NCI-H1436 treated with DMSO at 0.1 percent for 48 hours (cell line): ENCODE data around the gene TAOK3.
"Not testable (repeated sequence)": the region's sequence is repeated elsewhere in the genome, so short reads cannot be mapped to it uniquely, and the experiment has no call there.

Experiments
- DNase-seq: peaks from one replicate; lab custom pipeline; 2025; lab: John Stamatoyannopoulos, UW

The TAOK3 gene

DNA sequence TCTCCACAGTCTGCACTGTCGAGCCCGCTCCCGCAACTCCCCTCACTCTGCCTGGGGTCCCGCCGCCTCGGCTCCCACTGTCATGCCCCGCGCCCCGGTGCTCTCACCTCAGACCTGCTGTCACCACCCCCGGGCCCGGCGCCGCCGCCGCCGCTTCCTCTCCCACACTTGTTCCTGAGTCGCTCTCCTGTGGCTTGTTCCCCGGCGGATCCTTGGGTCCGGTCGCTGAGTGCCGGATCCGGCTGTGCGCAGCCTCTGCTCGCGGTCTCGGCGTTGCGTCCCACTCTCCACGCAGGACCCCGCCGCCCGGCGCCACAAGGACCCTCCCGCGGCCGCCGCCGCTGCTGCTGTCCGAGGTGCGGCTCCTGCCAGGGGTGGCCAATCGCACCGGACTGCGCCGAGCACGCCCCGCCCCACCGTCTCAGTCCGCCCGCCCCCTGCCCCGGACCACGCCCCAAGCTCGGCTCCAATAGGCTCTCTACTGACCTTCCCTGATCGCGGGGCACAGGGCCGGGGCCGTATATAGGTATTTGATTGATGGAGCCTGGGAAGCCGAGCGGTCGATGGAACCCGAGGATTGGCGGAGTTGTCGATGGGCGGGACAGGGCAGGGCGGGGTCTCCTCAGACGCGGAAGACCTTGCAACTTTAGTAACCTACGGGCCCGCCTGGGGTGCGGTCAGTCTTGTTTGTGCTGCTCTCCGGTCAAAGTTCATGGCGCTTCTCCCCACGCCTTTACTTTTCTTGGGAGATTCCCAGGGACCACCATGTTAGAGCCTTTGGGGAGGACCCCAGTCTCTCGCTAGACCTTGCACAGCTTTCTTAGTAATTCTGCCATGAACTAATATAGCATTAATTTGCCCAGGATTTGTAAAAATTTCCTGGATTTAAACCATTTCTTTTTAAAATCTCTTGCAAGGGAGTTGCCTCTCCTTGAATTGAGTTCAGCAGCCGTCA, at the start of gene TAOK3:
Gene TAOK3, minus strand, starts transcription at position 367 of the 955 bp plus-strand sequence. CDS start 117,340 bp downstream, outside the sequence.
- peak; percentile 92 for DNase-seq

DNA sequence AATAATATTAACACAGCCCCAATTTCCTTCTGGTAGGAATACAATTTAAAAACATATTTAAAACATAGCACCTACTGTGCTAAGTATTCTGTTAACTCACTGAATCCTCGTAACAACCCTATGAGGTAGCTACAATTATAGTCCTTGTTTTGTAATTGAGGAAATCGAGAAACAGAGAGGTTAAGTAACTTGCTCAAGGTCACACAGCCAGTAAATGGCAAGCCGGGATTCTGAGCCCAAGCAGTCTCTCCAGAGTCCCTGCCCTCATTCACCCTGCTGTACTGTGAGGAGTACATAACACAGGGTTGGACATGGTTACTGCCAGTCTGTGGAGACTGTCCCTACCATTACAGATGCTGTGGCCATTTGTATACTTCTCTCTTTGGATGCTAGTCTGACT, 48.0 kb upstream of the TAOK3 start:
- DNase-seq, result no peak

DNA sequence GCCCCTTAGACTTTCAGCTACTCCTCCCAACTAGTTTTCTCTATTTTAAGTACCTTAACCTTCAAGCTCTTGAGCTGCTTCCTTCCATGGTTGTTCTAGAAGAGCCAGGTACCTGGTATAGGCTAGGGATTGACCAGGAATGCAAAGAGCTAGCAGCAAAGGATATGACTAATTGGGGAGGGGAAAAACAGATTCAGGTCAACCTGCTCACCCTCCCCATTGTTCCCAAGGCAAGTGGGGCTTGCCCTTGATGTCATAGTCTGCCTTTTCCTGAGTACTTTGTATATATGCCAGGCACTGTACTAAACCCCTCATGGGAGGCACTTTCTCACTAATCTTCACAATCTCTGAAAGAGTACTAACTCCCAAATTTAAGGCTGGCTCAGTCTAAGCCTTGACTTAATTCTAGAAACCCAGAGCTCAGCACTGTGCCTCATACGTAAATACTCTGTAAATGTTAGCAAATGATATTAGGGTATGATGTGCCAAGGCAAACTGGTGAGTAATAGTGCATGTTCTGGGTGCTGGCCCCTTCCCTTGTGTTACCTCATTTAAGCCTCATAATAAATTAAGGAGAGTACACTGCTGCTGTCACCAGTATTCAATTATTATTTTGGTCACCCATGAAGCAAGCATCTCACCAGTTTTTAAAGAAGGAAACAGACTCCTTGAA, 45.8 kb upstream of the TAOK3 start:
- DNase-seq, result no peak

DNA sequence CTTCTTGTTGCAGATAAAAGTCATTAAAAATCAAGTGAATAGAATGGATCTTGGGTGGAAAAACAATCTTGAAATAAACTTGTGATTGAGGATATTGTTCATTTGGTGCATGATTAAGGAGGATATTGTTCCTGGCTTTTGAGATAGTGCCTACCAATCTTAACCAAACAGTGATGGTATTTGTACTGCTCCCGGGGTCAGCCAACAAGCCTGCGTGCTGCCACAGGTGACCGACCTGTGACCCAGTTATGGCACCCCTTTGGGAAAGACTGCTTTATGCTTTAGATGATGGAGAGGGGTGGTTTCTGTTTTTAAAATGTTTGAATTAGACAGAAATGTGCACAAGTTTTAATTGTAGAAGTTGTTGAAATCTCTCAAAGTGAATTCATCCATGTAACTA, 45.2 kb upstream of the TAOK3 start:
- no peak for DNase-seq

DNA sequence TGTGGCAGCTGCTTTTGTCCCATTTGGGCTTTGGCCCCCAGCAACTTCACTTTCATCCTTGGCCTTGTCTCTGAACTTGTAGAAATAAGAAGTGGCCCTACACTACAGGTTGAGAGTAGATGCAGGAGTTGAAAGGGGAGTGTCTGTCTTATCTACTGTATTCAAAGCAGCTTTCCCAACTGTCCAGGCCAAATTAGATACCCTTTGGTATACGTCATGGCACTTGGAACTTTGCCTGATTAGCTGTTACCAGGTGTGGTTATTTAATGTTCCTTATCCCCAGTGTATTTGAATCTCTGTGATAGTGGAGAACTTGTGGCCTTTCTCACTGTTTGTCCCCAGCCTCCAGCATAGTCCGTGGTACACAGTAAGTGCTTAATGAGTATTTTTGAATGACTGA, 37.1 kb upstream of the TAOK3 start:
- no peak for DNase-seq

DNA sequence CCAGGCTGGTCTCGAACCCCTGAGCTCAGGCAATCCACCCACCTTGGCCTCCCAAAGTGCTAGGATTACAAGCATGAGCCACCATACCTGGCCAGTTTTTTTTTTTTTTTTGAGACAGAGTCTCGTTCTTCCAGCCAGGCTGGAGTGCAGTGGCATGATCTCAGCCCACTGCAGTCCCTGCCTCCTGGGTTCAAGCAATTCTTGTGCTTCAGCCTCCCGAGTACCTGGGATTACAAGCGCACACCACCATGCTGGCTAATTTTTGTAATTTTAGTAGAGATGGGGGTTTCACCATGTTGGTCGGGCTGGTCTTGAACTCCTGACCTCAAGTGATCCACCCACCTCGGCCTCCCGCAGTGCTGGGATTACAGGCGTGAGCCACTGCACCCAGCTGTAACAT, 35.5 kb upstream of the TAOK3 start:
- not testable (repeated sequence) for DNase-seq

DNA sequence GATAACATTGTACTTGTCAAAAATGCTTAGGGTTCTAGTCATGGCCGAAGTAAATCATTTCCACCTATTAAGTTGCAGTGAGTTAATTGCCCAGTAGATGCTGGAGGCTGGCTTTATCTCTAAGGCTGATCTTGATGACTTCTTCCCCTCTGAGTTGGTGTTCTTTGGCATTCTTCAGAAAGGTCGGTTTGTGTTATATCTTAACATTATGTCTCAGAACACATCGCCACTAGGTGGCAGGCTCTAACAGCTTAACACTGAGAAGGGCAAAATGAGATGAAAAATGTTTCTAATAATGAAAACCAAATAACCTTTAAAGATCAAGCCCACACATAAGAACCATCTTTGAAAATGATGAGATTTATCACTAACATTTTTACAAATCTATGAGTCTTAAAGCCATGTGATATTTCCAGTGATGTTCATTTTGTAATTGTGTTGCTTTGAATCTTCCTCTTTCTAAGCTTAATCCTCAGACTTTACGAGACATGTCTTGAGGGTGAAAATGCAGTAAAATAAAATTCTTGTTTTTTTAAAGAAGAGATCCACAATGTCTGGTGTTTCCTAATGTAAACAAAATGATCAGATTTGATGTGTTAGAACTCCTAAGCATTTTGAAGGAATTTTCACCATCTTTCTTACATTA, 32.3 kb upstream of the TAOK3 start:
- no peak for DNase-seq

DNA sequence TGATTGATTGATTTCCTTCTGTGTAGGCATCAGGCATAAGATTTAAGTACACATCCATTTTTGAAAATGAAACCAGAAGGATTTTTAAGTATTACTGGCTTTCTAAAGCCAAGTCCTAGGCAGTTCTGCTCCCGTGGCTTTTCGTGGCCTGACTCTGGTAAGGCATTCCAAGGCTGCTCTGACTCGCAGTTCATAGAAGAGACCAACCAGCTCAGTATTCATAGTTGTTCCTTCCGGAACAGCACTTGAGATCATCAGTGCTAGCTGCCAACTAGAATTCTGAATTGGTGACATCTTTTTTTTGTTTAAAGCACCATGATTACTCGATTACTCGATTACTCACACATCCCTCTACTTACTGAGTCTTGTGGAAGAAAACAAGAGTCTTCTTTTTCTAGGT, 29.5 kb upstream of the TAOK3 start:
- no peak for DNase-seq

DNA sequence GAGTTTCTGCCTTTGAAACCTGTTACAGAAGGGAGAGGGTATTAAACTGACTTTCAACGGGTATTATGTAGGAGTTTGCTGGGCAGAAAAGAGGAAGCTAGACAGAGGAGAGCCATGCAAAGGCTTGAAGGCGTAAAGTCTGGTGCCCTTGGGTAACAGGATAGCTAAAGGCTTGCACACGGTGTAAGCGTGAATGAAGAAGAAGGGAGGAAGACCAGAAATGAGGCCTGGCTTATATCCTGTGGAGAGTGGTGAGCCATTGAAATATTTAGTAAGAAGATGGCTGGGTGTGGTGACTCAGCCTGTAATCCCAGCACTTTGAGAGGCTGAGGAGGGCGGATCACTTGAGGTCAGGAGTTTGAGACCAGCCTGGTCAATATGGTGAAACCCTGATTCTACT, 26.2 kb upstream of the TAOK3 start:
- no peak for DNase-seq

DNA sequence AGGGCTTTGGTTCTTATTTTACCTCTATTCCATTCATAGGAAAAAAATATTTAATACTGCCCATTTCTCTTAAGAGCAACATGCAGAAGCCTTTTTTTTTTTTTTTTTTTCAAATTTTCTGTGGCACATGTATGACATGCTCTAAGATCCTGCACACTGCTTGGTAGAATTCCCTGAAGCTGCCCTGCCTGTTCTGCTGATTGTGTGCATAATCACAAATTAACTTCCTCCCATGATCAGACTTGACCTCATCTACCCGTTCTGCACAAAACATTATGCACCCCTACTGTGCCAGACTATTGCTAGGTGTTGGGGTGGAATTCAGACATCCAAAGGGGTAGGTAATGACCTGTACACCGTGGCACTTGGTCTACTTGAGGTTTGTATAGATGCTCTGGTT, 25.8 kb upstream of the TAOK3 start:
- no peak for DNase-seq

DNA sequence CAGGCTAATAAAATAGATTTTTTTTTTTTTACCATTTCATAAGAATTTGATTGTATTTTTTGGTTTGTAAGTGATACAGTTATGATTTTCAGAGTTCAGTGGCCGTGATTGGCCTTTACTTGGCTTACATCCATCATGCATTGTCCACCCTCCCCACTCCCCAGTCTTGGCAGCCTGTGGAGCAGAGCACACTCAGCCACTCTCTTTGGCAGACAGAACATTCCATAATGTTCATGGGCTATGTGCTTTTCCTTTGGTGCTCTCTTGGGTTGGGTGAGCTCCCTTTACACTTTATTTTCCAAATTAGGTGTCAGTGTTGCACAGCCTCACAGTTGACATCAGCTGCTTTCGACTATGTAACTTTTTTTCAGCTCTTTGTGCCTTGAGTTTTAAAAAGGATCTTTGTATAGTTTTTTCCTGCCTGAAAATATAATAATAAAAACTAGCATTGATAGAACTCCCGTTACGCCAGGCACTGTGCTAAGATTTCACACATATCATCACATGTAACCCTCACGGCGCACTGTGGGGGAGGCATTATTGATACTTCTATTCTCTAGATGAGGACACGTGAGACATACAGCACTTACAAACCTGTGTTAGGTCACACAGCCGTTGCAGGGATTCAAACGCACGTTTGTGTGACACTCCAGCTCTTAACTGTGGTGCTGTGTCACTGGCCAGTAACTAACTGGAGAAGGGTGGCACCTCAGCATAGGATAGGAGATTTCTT, 25.2 kb upstream of the TAOK3 start:
- DNase-seq, result no peak

DNA sequence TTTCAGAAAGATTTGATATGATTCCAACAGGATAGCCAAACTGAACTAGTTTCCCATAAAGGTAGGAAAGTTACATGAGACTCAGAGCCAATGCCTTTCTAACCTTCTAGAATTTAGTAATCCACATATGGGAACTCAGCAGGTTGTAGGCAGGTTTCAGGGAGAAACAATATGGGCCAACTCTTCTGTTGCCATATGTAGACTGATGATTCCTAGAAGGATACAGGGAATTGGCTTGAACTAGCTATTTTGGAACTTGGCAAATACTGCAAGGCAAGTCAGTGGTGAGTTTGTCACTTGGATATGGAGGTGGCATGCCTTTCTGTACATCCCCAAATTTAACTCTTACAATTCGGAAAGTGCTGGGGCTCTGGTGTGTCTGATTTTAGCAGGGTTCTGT, 19.1 kb upstream of the TAOK3 start:
- DNase-seq, result no peak

DNA sequence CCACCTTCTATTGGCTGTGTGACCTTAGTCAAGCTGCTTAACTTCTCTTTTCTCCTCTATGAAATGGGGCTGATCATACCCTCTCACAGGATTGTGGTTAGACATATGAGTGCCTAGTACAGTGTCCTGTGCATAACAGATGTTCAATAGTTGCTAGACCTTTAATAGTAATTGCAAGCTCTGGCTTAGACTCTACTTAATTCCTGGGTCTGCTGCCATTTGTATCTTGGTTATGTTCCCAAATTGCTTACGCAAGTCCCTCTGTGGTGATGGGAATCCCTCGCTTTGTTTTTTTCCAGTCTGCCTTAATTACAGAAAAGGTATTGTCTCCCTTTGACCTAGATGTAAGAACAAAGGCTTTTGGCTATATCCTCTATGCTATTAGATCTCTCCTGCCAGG, 18.7 kb upstream of the TAOK3 start:
- no peak for DNase-seq

DNA sequence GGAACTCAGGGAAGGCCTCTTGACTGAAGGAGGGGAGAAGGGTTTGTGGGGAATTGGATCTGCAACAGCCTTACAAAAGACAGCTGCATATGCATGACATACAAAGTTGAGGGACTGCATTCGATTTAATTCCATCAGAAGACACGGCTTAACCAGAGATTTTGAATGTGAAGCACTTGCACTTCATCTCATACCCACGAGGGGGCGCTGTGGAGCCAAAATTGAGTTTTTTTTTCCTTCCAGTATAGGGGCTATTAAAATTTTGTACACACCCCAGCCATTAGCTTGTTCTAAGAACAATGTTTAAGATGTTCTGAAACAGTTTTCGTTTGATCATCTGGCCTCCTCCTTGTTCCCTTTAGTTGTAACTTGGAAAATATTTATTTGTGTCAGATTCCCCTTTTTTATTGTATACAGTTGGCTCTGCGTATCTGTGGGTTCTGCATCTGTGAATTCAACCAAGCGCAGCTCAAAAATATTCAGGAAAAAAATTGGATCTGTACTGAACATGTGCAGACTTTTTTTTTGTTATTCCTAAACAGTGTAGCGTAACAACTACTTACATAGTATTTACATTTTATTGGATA, 5.3 kb upstream of the TAOK3 start:
- DNase-seq, result no peak

DNA sequence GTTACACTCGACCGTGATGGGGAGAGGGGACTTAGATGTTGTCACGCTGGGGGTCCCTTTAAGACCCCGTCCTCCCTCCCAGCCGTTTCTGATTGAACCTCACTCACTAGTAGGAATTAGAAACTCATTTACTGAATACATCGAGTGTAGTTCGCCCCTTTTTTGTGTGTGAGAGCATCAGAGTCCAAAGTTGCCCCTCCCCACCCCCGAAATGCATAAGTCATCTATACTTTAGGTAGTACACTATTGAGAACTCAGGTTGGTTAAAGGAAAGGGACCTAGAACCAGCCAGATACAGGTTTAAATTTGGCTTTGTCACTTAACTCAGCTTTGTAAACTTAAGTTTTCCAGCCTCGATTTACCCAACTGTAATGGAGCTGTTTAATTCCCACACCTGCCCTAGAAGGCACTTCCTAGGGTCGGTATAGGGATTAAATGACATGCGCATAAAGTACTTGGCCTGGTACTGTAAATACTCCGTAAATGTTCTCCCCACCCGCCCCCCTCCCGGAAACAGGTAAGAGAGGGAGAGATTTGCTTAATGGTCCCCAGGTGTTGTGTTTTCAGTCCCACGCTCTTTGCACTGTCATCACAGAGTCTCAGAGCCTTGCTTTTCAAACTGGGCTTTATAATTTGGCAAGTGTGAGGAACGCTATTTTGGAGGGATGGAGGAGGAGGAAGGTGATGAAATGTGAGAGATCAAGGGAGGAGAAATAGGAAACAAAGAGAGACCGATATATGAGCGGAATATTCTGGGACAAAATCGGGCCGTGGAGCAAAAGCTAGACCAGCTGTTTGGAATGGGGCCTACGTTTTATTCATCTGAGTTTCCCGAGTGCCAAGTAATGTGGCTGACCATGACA, 4.5 kb upstream of the TAOK3 start:
- no peak for DNase-seq

DNA sequence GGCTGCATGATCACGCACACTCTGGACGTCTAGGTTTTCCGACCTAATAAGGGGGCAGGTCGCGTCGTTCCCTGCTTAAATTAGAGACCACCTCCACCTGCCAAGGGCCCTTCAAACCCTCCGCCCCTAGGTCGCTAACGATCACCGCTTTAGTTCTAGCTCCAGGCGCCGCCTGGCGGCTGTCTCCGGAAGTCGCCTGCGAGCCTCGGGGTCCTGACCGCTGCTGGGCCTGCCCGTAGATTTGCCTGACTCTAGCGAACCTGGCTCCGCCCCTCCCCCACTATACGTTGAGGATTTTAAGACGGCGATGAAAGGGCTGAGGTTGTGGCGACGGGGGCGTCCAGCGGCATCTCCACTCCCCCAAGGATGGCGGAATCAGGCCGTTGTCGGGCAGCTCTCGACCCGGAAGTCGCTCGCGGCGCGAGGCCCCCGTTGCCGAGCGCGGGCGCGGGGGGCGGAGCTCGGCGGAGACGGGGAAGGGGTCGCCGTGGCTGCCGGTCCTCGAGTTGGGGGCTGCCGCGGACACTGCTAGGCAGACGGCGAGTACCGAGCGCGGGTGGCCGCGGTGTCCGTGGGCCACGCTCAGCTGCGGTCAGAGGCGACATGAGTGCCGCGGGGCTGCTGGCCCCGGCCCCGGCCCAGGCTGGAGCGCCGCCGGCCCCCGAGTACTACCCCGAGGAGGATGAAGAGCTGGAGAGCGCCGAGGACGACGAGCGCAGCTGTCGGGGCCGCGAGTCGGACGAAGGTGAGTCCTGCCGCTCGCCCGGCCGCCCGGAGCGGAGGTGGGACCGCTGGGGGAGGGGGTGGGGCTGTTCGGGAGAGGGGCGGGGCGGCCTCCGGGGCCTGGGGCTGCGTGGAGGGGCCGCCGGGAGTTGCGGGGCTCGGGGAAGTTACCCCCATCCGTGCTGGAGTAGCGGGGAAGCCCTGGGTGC, 3.6 kb upstream of the TAOK3 start, which contains the start of gene SUDS3:
Gene SUDS3, plus strand, starts transcription at position 467 of the 932 bp plus-strand sequence. Its CDS starts 137 bp downstream, at position 604.
- no peak for DNase-seq

DNA sequence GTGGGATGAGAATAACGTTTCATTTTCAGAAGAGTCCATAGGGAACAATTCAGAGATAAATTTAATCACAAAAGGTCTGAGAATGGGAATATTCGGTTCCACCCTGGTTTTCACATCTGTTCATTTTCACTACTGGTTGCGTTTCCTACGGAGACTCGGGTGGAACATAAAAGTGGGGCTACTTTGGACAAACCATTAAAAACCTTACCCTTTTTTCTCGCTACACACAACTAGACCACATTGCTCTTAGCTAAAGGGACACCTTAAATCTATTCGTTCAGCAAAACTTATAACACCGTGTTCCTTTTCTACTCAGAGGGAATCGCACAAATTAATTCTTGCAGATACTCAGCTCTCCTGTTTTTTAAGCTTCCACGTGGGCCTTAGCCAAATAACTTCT, 2.6 kb upstream of the TAOK3 start:
- no peak for DNase-seq

DNA sequence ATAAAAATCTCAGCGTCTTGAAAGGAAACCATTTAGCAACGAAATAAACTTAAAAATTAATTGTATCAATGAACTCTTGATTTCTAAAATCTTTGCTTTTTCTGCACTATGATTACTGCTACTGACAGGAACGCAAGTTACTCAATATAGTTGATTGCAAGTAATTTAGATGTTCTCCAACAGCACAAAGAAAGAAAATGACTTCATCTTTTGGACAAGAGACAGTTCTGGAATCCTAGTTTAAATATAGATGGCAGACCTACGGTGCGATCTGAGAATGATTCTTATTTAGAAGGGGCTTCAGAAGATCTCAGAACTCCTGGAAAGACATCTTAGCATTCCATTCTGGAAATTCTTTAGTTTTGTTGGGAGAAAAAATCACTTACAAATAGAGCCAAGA, 2.2 kb upstream of the TAOK3 start:
- DNase-seq, result no peak

DNA sequence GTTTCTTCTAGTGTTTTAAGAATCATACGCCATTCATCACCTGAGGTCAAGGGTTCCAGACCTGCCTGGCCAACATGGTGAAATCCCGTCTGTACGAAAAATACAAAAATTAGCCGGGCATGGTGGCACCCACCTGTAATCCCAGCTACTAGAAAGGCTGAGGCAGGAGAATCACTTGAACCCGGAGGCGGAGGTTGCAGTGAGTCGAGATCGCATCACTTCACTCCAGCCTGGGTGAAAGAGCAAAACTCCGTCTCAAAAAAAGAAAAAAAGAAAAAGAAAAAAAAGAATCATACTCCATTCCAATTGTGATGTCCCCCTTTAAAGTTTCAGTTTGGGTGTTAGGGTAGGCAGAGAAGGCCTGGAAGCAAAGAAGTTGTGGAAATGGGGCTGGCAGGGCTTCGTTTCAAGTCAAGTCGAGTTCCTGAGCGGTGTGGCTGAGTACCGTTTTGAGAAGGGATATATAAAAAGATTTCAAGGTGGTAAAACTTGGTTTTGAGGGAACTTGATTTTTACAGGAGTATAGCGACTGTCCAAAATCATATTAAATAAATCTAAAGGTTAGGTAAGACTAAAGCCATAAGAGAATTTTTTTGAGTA, 1.5 kb upstream of the TAOK3 start:
- DNase-seq, result no peak
